ENCODE data around the gene B4GALNT3.

DNA sequence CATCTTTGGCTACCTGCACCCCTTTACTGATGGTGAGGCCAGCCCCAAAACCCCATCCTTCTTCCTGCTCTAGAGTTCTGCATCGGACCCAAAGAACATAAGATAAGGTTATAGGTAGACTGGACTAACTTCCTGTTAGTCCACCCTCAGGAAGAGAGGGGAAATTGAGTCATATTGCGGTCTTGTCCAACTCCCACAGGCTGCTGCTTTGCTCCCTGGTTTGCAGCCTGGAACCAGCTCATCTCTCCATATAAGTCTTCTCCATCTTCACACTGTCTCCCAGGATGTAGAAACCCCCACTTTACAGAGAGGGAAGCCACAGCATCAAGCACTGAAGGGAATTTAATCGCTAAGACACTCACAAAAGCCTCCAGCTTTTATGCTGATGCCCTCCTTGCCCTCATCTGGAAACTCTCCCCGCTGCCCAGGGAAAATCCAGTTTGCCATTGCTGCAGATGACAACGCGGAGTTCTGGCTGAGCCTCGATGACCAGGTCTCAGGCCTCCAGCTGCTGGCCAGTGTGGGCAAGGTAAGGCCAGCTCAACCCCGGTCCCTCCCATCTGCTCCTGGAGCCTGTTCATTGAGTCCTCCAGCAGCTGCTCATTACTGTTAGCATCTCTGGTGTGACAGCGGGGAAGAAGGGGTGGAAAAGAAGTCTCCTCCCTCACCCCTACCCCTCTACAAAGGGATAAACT lies 85.3 kb downstream of the B4GALNT3 start:
- TF ChIP-seq, protein P1, sequence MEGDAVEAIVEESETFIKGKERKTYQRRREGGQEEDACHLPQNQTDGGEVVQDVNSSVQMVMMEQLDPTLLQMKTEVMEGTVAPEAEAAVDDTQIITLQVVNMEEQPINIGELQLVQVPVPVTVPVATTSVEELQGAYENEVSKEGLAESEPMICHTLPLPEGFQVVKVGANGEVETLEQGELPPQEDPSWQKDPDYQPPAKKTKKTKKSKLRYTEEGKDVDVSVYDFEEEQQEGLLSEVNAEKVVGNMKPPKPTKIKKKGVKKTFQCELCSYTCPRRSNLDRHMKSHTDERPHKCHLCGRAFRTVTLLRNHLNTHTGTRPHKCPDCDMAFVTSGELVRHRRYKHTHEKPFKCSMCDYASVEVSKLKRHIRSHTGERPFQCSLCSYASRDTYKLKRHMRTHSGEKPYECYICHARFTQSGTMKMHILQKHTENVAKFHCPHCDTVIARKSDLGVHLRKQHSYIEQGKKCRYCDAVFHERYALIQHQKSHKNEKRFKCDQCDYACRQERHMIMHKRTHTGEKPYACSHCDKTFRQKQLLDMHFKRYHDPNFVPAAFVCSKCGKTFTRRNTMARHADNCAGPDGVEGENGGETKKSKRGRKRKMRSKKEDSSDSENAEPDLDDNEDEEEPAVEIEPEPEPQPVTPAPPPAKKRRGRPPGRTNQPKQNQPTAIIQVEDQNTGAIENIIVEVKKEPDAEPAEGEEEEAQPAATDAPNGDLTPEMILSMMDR (CRISPR knock-in tag; IDR thresholded peaks at IDR 0.05): no peak
- TF ChIP-seq FOXC1 (CRISPR knock-in tag; IDR thresholded peaks at IDR 0.05; ENCODE audit: borderline replicate concordance): no peak
- TF ChIP-seq ZNF446 (CRISPR knock-in tag; IDR thresholded peaks at IDR 0.05): no peak
